Ovary (tissue), 9 donors: Measurements from ENCODE around the gene SVOP. TPM values are rescaled to one million over a fixed set of nuclear protein-coding genes. Genes with fewer than 3 reads are reported as not detected.
"Not testable (repeated sequence)": the region's sequence is repeated elsewhere in the genome, so short reads cannot be mapped to it uniquely, and the experiment has no call there.

Source experiments
- DNase-seq, 5 donors: peaks; one replicate each; pipeline ENCODE4 v3.0.0-alpha.2; 2019 to 2020
- H3K27ac ChIP-seq, 2 donors: fragments of 200-600 bp; one replicate each; pipeline versions ENCODE4 v1.5.1 to v1.8.0; 2019 to 2022
- H3K27me3 ChIP-seq: fragments of 200-600 bp; one replicate; pipeline ENCODE4 v1.8.0; 2022
- H3K36me3 ChIP-seq: fragments of 200-600 bp; sonication (generic); one replicate; pipeline ENCODE4 v1.5.1; 2019
- H3K4me1 ChIP-seq: one replicate; pipeline ENCODE4 v1.8.1; 2013; ENCODE audit warnings: mild to moderate bottlenecking, moderate library complexity; ENCODE audit not compliant: insufficient read depth
- H3K4me3 ChIP-seq: fragments of 200-600 bp; sonication (generic); one replicate; pipeline ENCODE4 v1.5.1; 2017
- H3K9me3 ChIP-seq, 2 donors: fragments of 200-600 bp in 1 of 2; sonication (generic) in 1 of 2; one replicate each; pipeline versions ENCODE4 v1.5.1 to v1.8.1; 2013 to 2019; ENCODE audit warnings: mild to moderate bottlenecking in 1 of 2, moderate library complexity in 1 of 2
- CTCF ChIP-seq, 3 donors: fragments of 450-650 bp in 2 of 3; fragments of 200-600 bp in 1 of 3; IDR thresholded peaks; one replicate each; pipeline versions ENCODE4 v1.5.1 to v1.8.0; 2016 to 2022; ENCODE audit warnings: antibody characterized with exemption in 3 of 3, mild to moderate bottlenecking in 1 of 3
- EP300 ChIP-seq: sonication (generic); formaldehyde crosslinking; IDR thresholded peaks from one replicate; pipeline ENCODE4 v1.6.1; 2017; ENCODE audit warnings: antibody characterized with exemption
- POLR2A ChIP-seq: fragments of 450-650 bp; IDR thresholded peaks from one replicate; pipeline ENCODE4 v1.6.1; 2017; ENCODE audit warnings: antibody characterized with exemption, mild to moderate bottlenecking, moderate library complexity
- WGBS, 3 donors: extraction: QIAGEN DNeasy Blood & Tissue Kit in 1 of 3; methylation state at CpG; one replicate each; pipeline versions ENCODE4 v1.1.5 to v1.1.7; 2013 to 2017; 5-methylcytosine and 5-hydroxymethylcytosine counted together
- intact Hi-C, 4 donors: fragments of 100-400 bp; cut with DNase I; formaldehyde crosslinking; loops; one replicate each; pipeline versions ENCODE4 v1.11.0 to v1.15.1; 2022 to 2023
- polyA plus RNA-seq, 2 donors: library from polyadenylated mRNA; stranded (reverse); fragments of 200-250 nt in 1 of 2; fragments of 350-450 nt in 1 of 2; fragmentation: Illumina TruSeq in 1 of 2; extraction: RNeasy Lipid Tissue Mini Kit (QIAGEN cat#74804) in 1 of 2; gene quantifications; one replicate each; pipeline ENCODE4 v1.2.3, GENCODE V29; 2013 to 2014
- total RNA-seq, 7 donors: library from RNA; depleted of rRNA in 2 of 7; stranded (reverse); fragments of >200 nt in 2 of 7; fragmentation: NEBNext Ultra II Directional in 3 of 7; extraction: Animal tissue kit (Norgen Biotek cat#: 25700) in 3 of 7; gene quantifications; one replicate each; pipeline versions ENCODE4 v1.1.0 to v1.2.4, GENCODE V29; 2016 to 2023
- donor health status: DM: no; HTN: no; CAD: no; lungs with moderate emphysema.
- donor health status: DM: no; HTN: no; CAD: no.
- donor health status: Bipolar disorder and iron deficiency.
- donor health status: DM: yes; HTN: yes; CAD: no.
- donor health status: DM: no; HTN: no; CAD: no.
- donor health status: DM: yes; HTN: yes; CAD: no.

SVOP gene
- total and polyA plus RNA-seq, 9 donors, result not detected

- H3K9me3 ChIP-seq, result no peaks in the 10 kb centered on the region
- H3K4me1 ChIP-seq, result peaks cover 11% of the 10 kb centered on the region
- H3K36me3 ChIP-seq, result no peaks in the 10 kb centered on the region
- H3K27me3 ChIP-seq, result no peaks in the 10 kb centered on the region
- H3K27ac ChIP-seq, result no peak overlapping the region
- H3K4me3 ChIP-seq, result no peak overlapping the region
- intact Hi-C loops, result no loop called here
- TF ChIP-seq CTCF (IDR thresholded peaks at IDR 0.05), result no peak
- TF ChIP-seq EP300, result no peak
- no peak for TF ChIP-seq POLR2A
- 78 to 82% (median 80%) methylated on average over 3 of the region's 3 CpGs for WGBS, 3 donors
- DNase-seq, result no peak
Measured at GRCh38 chr12:109056891-109057290, 36.0 kb upstream of the SVOP start.

- no peak overlapping the region for H3K4me3 ChIP-seq
- no peak for DNase-seq
- H3K4me1 ChIP-seq, result peaks cover 11% of the 10 kb centered on the region
- no peaks in the 10 kb centered on the region for H3K27me3 ChIP-seq
- intact Hi-C loops, result no loop called here
- TF ChIP-seq EP300 (no peak), POLR2A (no peak), CTCF (IDR thresholded peaks at IDR 0.05) (no peak)
- no peak overlapping the region for H3K27ac ChIP-seq
- H3K9me3 ChIP-seq, result no peaks in the 10 kb centered on the region
- no peaks in the 10 kb centered on the region for H3K36me3 ChIP-seq
Measured at GRCh38 chr12:109054520-109054919, 33.7 kb upstream of the SVOP start.

- WGBS, 3 donors, result 88 to 96% (median 89%) methylated on average over 4 of the region's 4 CpGs
Measured at GRCh38 chr12:109054124-109054513, 33.3 kb upstream of the SVOP start.

GRCh38 chr12:109053382-109054123 lies 32.7 kb upstream of the SVOP start:
- no peak for TF ChIP-seq CTCF (IDR thresholded peaks at IDR 0.05)
- TF ChIP-seq EP300, result no peak
- no peak for TF ChIP-seq POLR2A
- Histone ChIP-seq H3K4me3 (peak overlapping the region; percentile 80), H3K9me3 (no peaks in the 10 kb centered on the region), H3K27me3 (no peaks in the 10 kb centered on the region), H3K27ac (peak overlapping the region; percentile 47 to 77), H3K36me3 (no peaks in the 10 kb centered on the region), H3K4me1 (peaks cover 11% of the 10 kb centered on the region)
- intact Hi-C loops, result no loop called here
- 17 to 25% (median 20%) methylated on average over 9 of the region's 9 CpGs for WGBS, 3 donors
- no peak for DNase-seq

More at GRCh38 chr12:109054124-109054513, 33.3 kb upstream of the SVOP start:
- DNase-seq, intact Hi-C loops, H3K9me3 ChIP-seq, H3K36me3 ChIP-seq, H3K27ac ChIP-seq, H3K4me3 ChIP-seq, H3K27me3 ChIP-seq: not testable (repeated sequence)
- peaks cover 11% of the 10 kb centered on the region for H3K4me1 ChIP-seq
